H1 (cell line): ENCODE measurements around the gene ZSCAN29. TPM values are rescaled to one million over a fixed set of nuclear protein-coding genes. Genes with fewer than 3 reads are reported as not detected.
A peak's percentile ranks its signal among the peaks of the same experiment; 100 is the strongest.

Experiments used
- ATF2 ChIP-seq: IDR thresholded peaks from 2 replicates; pipeline ENCODE4 v1.6.1; 2012; ENCODE audit warnings: low read length, inconsistent platforms
- GABPA ChIP-seq: IDR thresholded peaks from 2 replicates; pipeline ENCODE4 v1.6.1; 2011; ENCODE audit warnings: mild to moderate bottlenecking, low read length, moderate library complexity, borderline replicate concordance; ENCODE audit not compliant: insufficient read depth
- JUN ChIP-seq: IDR thresholded peaks from 2 replicates; pipeline ENCODE4 v1.6.1; 2011; ENCODE audit warnings: low read depth, mild to moderate bottlenecking, improper control_type of control experiment, low read length
- MAX ChIP-seq: IDR thresholded peaks from 2 replicates; pipeline ENCODE4 v1.6.1; 2012; ENCODE audit warnings: inconsistent platforms
- NANOG ChIP-seq: IDR thresholded peaks from 2 replicates; pipeline ENCODE4 v1.6.1; 2011; ENCODE audit warnings: low read length, low read depth, mild to moderate bottlenecking, inconsistent platforms; ENCODE audit not compliant: insufficient read depth, poor library complexity, severe bottlenecking
- POLR2A ChIP-seq, 2 experiments: IDR thresholded peaks; 1 replicate in 1 of 2; 2 replicates in 1 of 2; pipeline ENCODE4 v1.6.1; 2011; ENCODE audit warnings: low read depth in 2 of 2, low read length in 2 of 2, mild to moderate bottlenecking in 2 of 2; ENCODE audit errors: control extremely low read depth in 1 of 2
- RAD21 ChIP-seq, 2 experiments: IDR thresholded peaks in 1 of 2; conservative IDR thresholded peaks in 1 of 2; 2 replicates each; pipeline ENCODE4 v1.6.1; 2011; ENCODE audit warnings: low read depth in 2 of 2, low read length in 2 of 2, improper control_type of control experiment in 1 of 2, inconsistent platforms in 1 of 2, mild to moderate bottlenecking in 1 of 2, moderate library complexity in 1 of 2
- RFX5 ChIP-seq: IDR thresholded peaks from 2 replicates; pipeline ENCODE4 v1.6.1; 2011; ENCODE audit warnings: low read depth, low read length, improper control_type of control experiment, borderline replicate concordance
- SP1 ChIP-seq: IDR thresholded peaks from 2 replicates; pipeline ENCODE4 v1.6.1; 2011; ENCODE audit warnings: low read depth, low read length
- TEAD4 ChIP-seq: IDR thresholded peaks from 2 replicates; pipeline ENCODE4 v1.6.1; 2012; ENCODE audit warnings: low read depth, low read length, inconsistent platforms, mixed read lengths
- polyA plus RNA-seq, 7 experiments: library from polyadenylated mRNA; depleted of rRNA in 3 of 7; stranded (reverse) in 5 of 7; unstranded in 2 of 7; fragments of >200 nt in 5 of 7; fragments of 200-250 nt in 2 of 7; gene quantifications; 1 replicate in 5 of 7; 2 replicates in 1 of 7; 4 replicates in 1 of 7; pipeline versions ENCODE4 v1.2.1 to v1.2.3, GENCODE V29; 2011 to 2013; ENCODE audit warnings: missing spikeins in 2 of 7, mixed read lengths in 2 of 7
- total RNA-seq: library from RNA; stranded (reverse); fragmentation: NEBNext Ultra II Directional; extraction: Animal tissue kit (Norgen Biotek cat#: 25700); gene quantifications from 2 replicates; pipeline ENCODE4 v1.2.1, GENCODE V29; 2021

ZSCAN29 gene
- total and polyA plus RNA-seq, 2 of the 8 experiments (the other 6 are each of a cell fraction or from before 2014, with no cell fraction given) = 6.4 to 41.3 TPM

- no peak; the same call in none of the 2 replicates for TF ChIP-seq MAX
- no peak for TF ChIP-seq JUN
- TF ChIP-seq RAD21 (IDR thresholded peaks at IDR 0.05 in 1 of 2, conservative IDR thresholded peaks at IDR 0.05 in 1 of 2; ENCODE audit: low read depth in 2 of 2, low read length in 2 of 2) = no peak
- no peak for TF ChIP-seq SP1
- peak; percentile 80; the same call in 1 of the 2 replicates for TF ChIP-seq GABPA
- no peak for TF ChIP-seq RFX5
- no peak for TF ChIP-seq NANOG
- peak in 1 of 2 experiments; percentile 89; a peak in 2 of 3 replicates for TF ChIP-seq POLR2A (IDR thresholded peaks at IDR 0.05; ENCODE audit: control extremely low read depth in 1 of 2, low read depth in 2 of 2, low read length in 2 of 2)
- peak; percentile 79 for TF ChIP-seq TEAD4
- no peak for TF ChIP-seq ATF2
These were observed 40.7 kb downstream of the ZSCAN29 start, which contains the start of gene LCMT2 (continued) for GRCh38 chr15:43329960-43330779.
